HepG2 (cell line): ENCODE measurements around the gene DST. TPM values are rescaled to one million over a fixed set of nuclear protein-coding genes. Genes with fewer than 3 reads are reported as not detected.
A peak's percentile ranks its signal among the peaks of the same experiment; 100 is the strongest.

Experiments used
- BHLHE40 ChIP-seq: IDR thresholded peaks from 2 replicates; pipeline ENCODE4 v1.6.1; 2011; ENCODE audit warnings: low read length, improper control_type of control experiment
- CBX1 ChIP-seq: IDR thresholded peaks from one replicate; pipeline ENCODE4 v1.6.1; 2016; ENCODE audit warnings: antibody characterized with exemption, low read depth
- DRAP1 ChIP-seq: IDR thresholded peaks from 2 replicates; pipeline ENCODE4 v1.6.1; 2016; ENCODE audit warnings: missing genetic modification reagents, missing compliant biosample characterization
- FOXM1 ChIP-seq: sonication (generic); formaldehyde crosslinking; IDR thresholded peaks from 2 replicates; pipeline ENCODE4 v1.5.0; 2020; ENCODE audit warnings: missing genetic modification reagents
- HCFC1 ChIP-seq: fragments of 150-350 bp; IDR thresholded peaks from 2 replicates; pipeline ENCODE4 v1.6.1; 2014; ENCODE audit warnings: low read depth, low read length
- KDM3A ChIP-seq: IDR thresholded peaks from 2 replicates; pipeline ENCODE4 v1.6.1; 2018; ENCODE audit warnings: low read depth, missing compliant biosample characterization
- KLF12 ChIP-seq: sonication (generic); formaldehyde crosslinking; IDR thresholded peaks from 2 replicates; pipeline ENCODE4 v1.4.0; 2020; ENCODE audit warnings: missing genetic modification reagents, borderline replicate concordance
- KLF15 ChIP-seq: sonication (generic); formaldehyde crosslinking; IDR thresholded peaks from 2 replicates; pipeline ENCODE4 v1.8.1; 2023; ENCODE audit warnings: borderline replicate concordance, mild to moderate bottlenecking, inconsistent platforms, missing genetic modification reagents, mixed read lengths
- MYC ChIP-seq: sonication (generic); formaldehyde crosslinking; IDR thresholded peaks from 2 replicates; pipeline ENCODE4 v1.9.0; 2021; ENCODE audit warnings: missing genetic modification reagents, borderline replicate concordance
- NFYB ChIP-seq: sonication (generic); formaldehyde crosslinking; IDR thresholded peaks from 2 replicates; pipeline ENCODE4 v1.4.0; 2020; ENCODE audit warnings: missing genetic modification reagents
- RBM22 ChIP-seq: fragments of 200-400 bp; formaldehyde crosslinking; optimal IDR thresholded peaks from 2 replicates; pipeline ENCODE3; 2017; ENCODE audit warnings: mild to moderate bottlenecking, low read length, moderate library complexity
- SALL2 ChIP-seq: sonication (generic); formaldehyde crosslinking; IDR thresholded peaks from 2 replicates; pipeline ENCODE4 v1.8.1; 2023; ENCODE audit warnings: mild to moderate bottlenecking, missing genetic modification reagents, inconsistent platforms
- SAP130 ChIP-seq: IDR thresholded peaks from 2 replicates; pipeline ENCODE4 v1.6.1; 2016; ENCODE audit warnings: low read depth
- TAF1 ChIP-seq: sonication (generic); formaldehyde crosslinking; IDR thresholded peaks from 2 replicates; pipeline ENCODE4 v1.4.0; 2020; ENCODE audit warnings: missing genetic modification reagents
- ZFP41 ChIP-seq: sonication (generic); formaldehyde crosslinking; IDR thresholded peaks from 2 replicates; pipeline ENCODE4 v1.4.0; 2020; ENCODE audit warnings: mild to moderate bottlenecking, missing genetic modification reagents, borderline replicate concordance
- ZFP90 ChIP-seq: sonication (generic); formaldehyde crosslinking; IDR thresholded peaks from 2 replicates; pipeline ENCODE4 v1.8.0; 2022; ENCODE audit warnings: missing genetic modification reagents, mild to moderate bottlenecking, inconsistent platforms, borderline replicate concordance
- ZMYM3 ChIP-seq: sonication (generic); formaldehyde crosslinking; IDR thresholded peaks from 2 replicates; pipeline ENCODE4 v1.5.1; 2020; ENCODE audit warnings: mild to moderate bottlenecking, missing genetic modification reagents
- ZNF10 ChIP-seq: sonication (generic); formaldehyde crosslinking; IDR thresholded peaks from 2 replicates; pipeline ENCODE4 v1.4.0; 2020; ENCODE audit warnings: mild to moderate bottlenecking, low read depth, missing genetic modification reagents, borderline replicate concordance
- ZNF160 ChIP-seq: sonication (generic); formaldehyde crosslinking; IDR thresholded peaks from 2 replicates; pipeline ENCODE4 v1.8.0; 2022; ENCODE audit warnings: mild to moderate bottlenecking, inconsistent platforms, missing genetic modification reagents
- ZNF180 ChIP-seq: sonication (generic); formaldehyde crosslinking; IDR thresholded peaks from 2 replicates; pipeline ENCODE4 v1.4.0; 2020; ENCODE audit warnings: low read depth, missing genetic modification reagents, borderline replicate concordance
- ZNF207 ChIP-seq: fragments of 450-650 bp; IDR thresholded peaks from 2 replicates; pipeline ENCODE4 v1.6.1; 2016; ENCODE audit warnings: antibody characterized with exemption, borderline replicate concordance
- ZNF367 ChIP-seq: sonication (generic); formaldehyde crosslinking; IDR thresholded peaks from 2 replicates; pipeline ENCODE4 v1.4.0; 2020; ENCODE audit warnings: missing genetic modification reagents, borderline replicate concordance
- ZNF468 ChIP-seq: sonication (generic); formaldehyde crosslinking; IDR thresholded peaks from 2 replicates; pipeline ENCODE4 v1.8.0; 2022; ENCODE audit warnings: mild to moderate bottlenecking, moderate library complexity, missing genetic modification reagents
- ZNF572 ChIP-seq: sonication (generic); formaldehyde crosslinking; IDR thresholded peaks from 2 replicates; pipeline ENCODE4 v1.5.1; 2020; ENCODE audit warnings: mild to moderate bottlenecking, missing genetic modification reagents
- ZNF574 ChIP-seq: sonication (generic); formaldehyde crosslinking; IDR thresholded peaks from 2 replicates; pipeline ENCODE4 v1.4.0; 2020; ENCODE audit warnings: missing genetic modification reagents
- polyA plus RNA-seq, 8 experiments: library from polyadenylated mRNA; depleted of rRNA in 3 of 8; stranded (reverse) in 7 of 8; unstranded in 1 of 8; fragments of >200 nt; fragmentation: Illumina TruSeq in 4 of 8; extraction: Trizol in 4 of 8; gene quantifications; 2 replicates each; pipeline versions ENCODE4 v1.2.1 to v1.2.3, GENCODE V29; 2011 to 2016; ENCODE audit warnings: low read depth in 4 of 8, missing spikeins in 1 of 8, mixed read lengths in 1 of 8; ENCODE audit not compliant: insufficient read depth in 1 of 8
- total RNA-seq, 5 experiments: library from RNA; depleted of rRNA; stranded (reverse); fragments of >200 nt; fragmentation: Illumina TruSeq; extraction: Trizol; gene quantifications; 2 replicates each; pipeline ENCODE4 v1.2.3, GENCODE V29; 2016; ENCODE audit warnings: low read depth in 1 of 5
- TF ChIP-seq, protein P1 (sequence below): IDR thresholded peaks from 2 replicates; pipeline ENCODE4 v1.6.1; 2016; ENCODE audit warnings: control low read depth

The DST gene
- total and polyA plus RNA-seq, 2 of the 13 experiments (the other 11 are each of a cell fraction or from before 2014, with no cell fraction given) = 64.4 to 89.0 TPM

- TF ChIP-seq KDM3A (CRISPR knock-in tag) (peak; percentile 94), ZFP41 (CRISPR knock-in tag) (no peak), ZNF180 (no peak), RBM22 (peak; percentile 39), CBX1 (peak; percentile 86), HCFC1 (0 out of 2 replicates have a peak, but pooled peaks have one; percentile 24), ZNF160 (CRISPR knock-in tag) (peak; percentile 82), FOXM1 (CRISPR knock-in tag) (no peak), ZNF367 (CRISPR knock-in tag) (0 out of 2 replicates have a peak, but pooled peaks have one; percentile 33), TAF1 (CRISPR knock-in tag) (peak; percentile 99), ZMYM3 (CRISPR knock-in tag) (peak; percentile 92), ZNF207 (no peak), ZNF574 (CRISPR knock-in tag) (peak; percentile 86), SALL2 (CRISPR knock-in tag) (peak; percentile 64), DRAP1 (peak; percentile 87), ZNF10 (CRISPR knock-in tag) (no peak), BHLHE40 (peak; percentile 81), ZNF468 (CRISPR knock-in tag) (0 out of 2 replicates have a peak, but pooled peaks have one; percentile 71), ZFP90 (CRISPR knock-in tag) (peak; percentile 85; the same call in 1 of the 2 replicates), KLF15 (CRISPR knock-in tag) (no peak), SAP130 (CRISPR knock-in tag) (peak; percentile 97), ZNF572 (CRISPR knock-in tag) (no peak), MYC (CRISPR knock-in tag) (peak; percentile 90; the same call in 1 of the 2 replicates), NFYB (CRISPR knock-in tag) (peak; percentile 81), KLF12 (CRISPR knock-in tag) (peak; percentile 39; the same call in 1 of the 2 replicates)
- TF ChIP-seq, protein P1, sequence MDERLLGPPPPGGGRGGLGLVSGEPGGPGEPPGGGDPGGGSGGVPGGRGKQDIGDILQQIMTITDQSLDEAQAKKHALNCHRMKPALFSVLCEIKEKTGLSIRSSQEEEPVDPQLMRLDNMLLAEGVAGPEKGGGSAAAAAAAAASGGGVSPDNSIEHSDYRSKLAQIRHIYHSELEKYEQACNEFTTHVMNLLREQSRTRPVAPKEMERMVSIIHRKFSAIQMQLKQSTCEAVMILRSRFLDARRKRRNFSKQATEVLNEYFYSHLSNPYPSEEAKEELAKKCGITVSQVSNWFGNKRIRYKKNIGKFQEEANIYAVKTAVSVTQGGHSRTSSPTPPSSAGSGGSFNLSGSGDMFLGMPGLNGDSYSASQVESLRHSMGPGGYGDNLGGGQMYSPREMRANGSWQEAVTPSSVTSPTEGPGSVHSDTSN (CRISPR knock-in tag) = peak; percentile 37; the same call in 1 of the 2 replicates
Measured at GRCh38 chr6:56542364-56543331, 100.0 kb downstream of the DST start (continued).
